SK-N-SH treated with all-trans-retinoic acid at 6 μM for 48 hours (cell line): ENCODE results near the gene GCG.

Source experiments
- ARNTL ChIP-seq: fragments of 450-650 bp; formaldehyde crosslinking; IDR thresholded peaks from 2 replicates; pipeline ENCODE4 v1.5.0; 2020; ENCODE audit warnings: low read depth, mild to moderate bottlenecking, moderate library complexity, borderline replicate concordance
- BACH2 ChIP-seq: fragments of 250-450 bp; sonication (Bioruptor Pico); IDR thresholded peaks from 2 replicates; pipeline ENCODE4 v1.9.0; 2021; ENCODE audit warnings: mild to moderate bottlenecking, borderline replicate concordance
- CREB5 ChIP-seq: fragments of 250-450 bp; sonication (Bioruptor Pico); IDR thresholded peaks from 2 replicates; pipeline ENCODE4 v1.5.1; 2020; ENCODE audit warnings: low read depth, mild to moderate bottlenecking, moderate library complexity
- CSRNP3 ChIP-seq: fragments of 250-450 bp; sonication (Bioruptor Pico); IDR thresholded peaks from 2 replicates; pipeline ENCODE4 v1.5.1; 2021; ENCODE audit warnings: mild to moderate bottlenecking, moderate library complexity
- ESRRG ChIP-seq: fragments of 250-450 bp; sonication (Bioruptor Pico); IDR thresholded peaks from 2 replicates; pipeline ENCODE4 v1.6.1; 2021; ENCODE audit warnings: mild to moderate bottlenecking
- PATZ1 ChIP-seq: fragments of 250-450 bp; sonication (Bioruptor Pico); IDR thresholded peaks from 2 replicates; pipeline ENCODE4 v1.8.0; 2020; ENCODE audit warnings: mild to moderate bottlenecking, moderate library complexity, borderline replicate concordance
- POU6F1 ChIP-seq: fragments of 250-450 bp; sonication (Bioruptor Pico); IDR thresholded peaks from 2 replicates; pipeline ENCODE4 v1.8.0; 2021; ENCODE audit warnings: low read depth, mild to moderate bottlenecking, moderate library complexity, borderline replicate concordance
- PPARA ChIP-seq: fragments of 250-450 bp; sonication (Bioruptor Pico); IDR thresholded peaks from 2 replicates; pipeline ENCODE4 v1.5.0; 2020; ENCODE audit warnings: mild to moderate bottlenecking, borderline replicate concordance
- RARB ChIP-seq: fragments of 250-450 bp; sonication (Bioruptor Pico); IDR thresholded peaks from 2 replicates; pipeline ENCODE4 v1.8.0; 2021; ENCODE audit warnings: mild to moderate bottlenecking, moderate library complexity
- TSHZ2 ChIP-seq: fragments of 250-450 bp; sonication (Bioruptor Pico); IDR thresholded peaks from 2 replicates; pipeline ENCODE4 v1.5.0; 2020; ENCODE audit warnings: mild to moderate bottlenecking, moderate library complexity
- ZC3H10 ChIP-seq: fragments of 250-450 bp; sonication (Bioruptor Pico); IDR thresholded peaks from 2 replicates; pipeline ENCODE4 v1.5.1; 2021; ENCODE audit warnings: mild to moderate bottlenecking, moderate library complexity
- ZNF565 ChIP-seq: fragments of 450-650 bp; formaldehyde crosslinking; conservative IDR thresholded peaks from 2 replicates; pipeline ENCODE4 v1.5.0; 2020; ENCODE audit warnings: low read depth, mild to moderate bottlenecking, moderate library complexity
- ZNF70 ChIP-seq: fragments of 450-650 bp; formaldehyde crosslinking; IDR thresholded peaks from 2 replicates; pipeline ENCODE4 v1.5.0; 2020; ENCODE audit warnings: mild to moderate bottlenecking, moderate library complexity
- ZNF8 ChIP-seq: fragments of 450-650 bp; formaldehyde crosslinking; IDR thresholded peaks from 2 replicates; pipeline ENCODE4 v1.5.0; 2020; ENCODE audit warnings: mild to moderate bottlenecking, moderate library complexity

GRCh38 chr2:162174746-162175145 lies 22.7 kb upstream of the GCG start:
- TF ChIP-seq RARB (CRISPR knock-in tag) = no peak
- no peak for TF ChIP-seq CREB5
- no peak for TF ChIP-seq POU6F1 (CRISPR knock-in tag)
- no peak for TF ChIP-seq PATZ1 (CRISPR knock-in tag)
- TF ChIP-seq ARNTL = no peak
- no peak for TF ChIP-seq ZNF8
- no peak for TF ChIP-seq PPARA (CRISPR knock-in tag)
- no peak for TF ChIP-seq ZNF70 (CRISPR knock-in tag)
- no peak for TF ChIP-seq ESRRG (CRISPR knock-in tag)
- TF ChIP-seq BACH2 (CRISPR knock-in tag) = no peak
- no peak for TF ChIP-seq CSRNP3 (CRISPR knock-in tag)
- no peak for TF ChIP-seq ZC3H10 (CRISPR knock-in tag)
- TF ChIP-seq TSHZ2 (CRISPR knock-in tag) = no peak
- TF ChIP-seq ZNF565 (CRISPR knock-in tag) = no peak
